Mammary epithelial cell (primary cell): ENCODE data around the gene FNDC3B.

Experiments
- EZH2 ChIP-seq: IDR thresholded peaks from 2 replicates; pipeline ENCODE4 v1.6.1; 2012; ENCODE audit warnings: low read length, inconsistent platforms, borderline replicate concordance
- TF ChIP-seq, protein P1 (sequence below), 2 donors: IDR thresholded peaks in 1 of 2; conservative IDR thresholded peaks in 1 of 2; 2 replicates each; pipeline ENCODE4 v1.5.1; 2011 to 2012; ENCODE audit warnings: inconsistent platforms in 2 of 2, low read length in 2 of 2, mild to moderate bottlenecking in 2 of 2, control low read depth in 1 of 2, low read depth in 1 of 2; ENCODE audit not compliant: insufficient read depth in 1 of 2; ENCODE audit errors: extremely low read depth in 1 of 2

DNA sequence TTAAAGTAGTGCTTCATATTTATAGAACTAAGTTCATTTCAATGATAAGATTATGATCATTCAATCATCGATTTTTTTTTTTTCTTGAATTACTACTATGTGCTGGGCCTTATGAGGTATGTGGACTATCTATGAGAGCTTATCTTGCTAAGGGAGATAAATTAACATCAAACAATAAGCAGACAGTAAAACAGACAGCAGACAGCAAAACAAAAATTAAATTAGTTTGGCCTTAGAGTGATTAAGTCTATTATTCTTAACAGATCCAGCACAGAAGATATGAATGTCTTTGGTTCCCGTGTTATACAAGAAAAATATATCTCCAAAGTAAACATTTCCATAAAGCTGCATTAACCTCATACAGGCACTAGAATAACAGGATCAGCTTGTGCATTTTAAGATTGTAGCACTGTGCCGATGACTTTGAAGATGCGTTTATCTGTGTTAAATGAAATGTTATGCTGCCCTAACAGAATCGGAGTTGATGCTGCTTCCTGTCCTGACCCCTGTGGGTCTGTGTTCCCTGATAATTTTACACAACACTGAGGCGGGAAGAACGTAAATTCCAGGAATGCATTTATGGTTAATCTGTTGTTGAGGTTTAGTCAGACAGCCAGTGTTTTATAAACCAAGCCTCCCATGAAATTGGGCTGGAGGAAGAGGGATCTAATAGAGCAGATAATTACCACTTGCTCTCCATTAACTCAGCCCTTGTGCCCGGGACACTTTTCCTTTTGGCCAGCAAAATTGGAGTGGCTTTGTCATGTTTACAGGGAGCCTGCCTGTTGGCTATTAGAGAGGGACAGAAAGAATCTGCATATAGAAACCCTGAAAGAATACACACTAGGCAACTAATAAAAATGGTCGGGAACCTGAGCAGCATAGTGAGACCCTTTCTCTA lies 328.1 kb downstream of the FNDC3B start:
- TF ChIP-seq, protein P1, sequence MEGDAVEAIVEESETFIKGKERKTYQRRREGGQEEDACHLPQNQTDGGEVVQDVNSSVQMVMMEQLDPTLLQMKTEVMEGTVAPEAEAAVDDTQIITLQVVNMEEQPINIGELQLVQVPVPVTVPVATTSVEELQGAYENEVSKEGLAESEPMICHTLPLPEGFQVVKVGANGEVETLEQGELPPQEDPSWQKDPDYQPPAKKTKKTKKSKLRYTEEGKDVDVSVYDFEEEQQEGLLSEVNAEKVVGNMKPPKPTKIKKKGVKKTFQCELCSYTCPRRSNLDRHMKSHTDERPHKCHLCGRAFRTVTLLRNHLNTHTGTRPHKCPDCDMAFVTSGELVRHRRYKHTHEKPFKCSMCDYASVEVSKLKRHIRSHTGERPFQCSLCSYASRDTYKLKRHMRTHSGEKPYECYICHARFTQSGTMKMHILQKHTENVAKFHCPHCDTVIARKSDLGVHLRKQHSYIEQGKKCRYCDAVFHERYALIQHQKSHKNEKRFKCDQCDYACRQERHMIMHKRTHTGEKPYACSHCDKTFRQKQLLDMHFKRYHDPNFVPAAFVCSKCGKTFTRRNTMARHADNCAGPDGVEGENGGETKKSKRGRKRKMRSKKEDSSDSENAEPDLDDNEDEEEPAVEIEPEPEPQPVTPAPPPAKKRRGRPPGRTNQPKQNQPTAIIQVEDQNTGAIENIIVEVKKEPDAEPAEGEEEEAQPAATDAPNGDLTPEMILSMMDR (conservative IDR thresholded peaks at IDR 0.05 in 1 of 2, IDR thresholded peaks at IDR 0.05 in 1 of 2; ENCODE audit: extremely low read depth in 1 of 2, insufficient read depth in 1 of 2, low read depth in 1 of 2, low read length in 2 of 2), result no peak
- TF ChIP-seq EZH2, result no peak
